MM.1S (cell line): ENCODE data around the gene NBAS.

ENCODE experiments used
- DNase-seq: peaks from one replicate; pipeline ENCODE4 v3.0.0-alpha.2; 2015
- H2AFZ ChIP-seq: fragments of 300-600 bp; sonication (generic); 2 replicates; pipeline ENCODE4 v1.6.0; 2016; ENCODE audit warnings: antibody characterized with exemption, low read length
- H3F3A ChIP-seq: fragments of 300-600 bp; sonication (generic); 2 replicates; pipeline ENCODE4 v1.6.1; 2016; ENCODE audit warnings: mild to moderate bottlenecking, antibody characterized with exemption, low read length, moderate library complexity, mixed read lengths; ENCODE audit not compliant: insufficient read depth
- H3K27ac ChIP-seq: fragments of 300-600 bp; sonication (generic); 2 replicates; pipeline ENCODE4 v1.5.1; 2016; ENCODE audit warnings: mild to moderate bottlenecking, low read length
- H3K27me3 ChIP-seq: fragments of 300-600 bp; sonication (generic); replicated peaks from 2 replicates; pipeline ENCODE4 v1.6.0; 2016; ENCODE audit warnings: low read length; ENCODE audit not compliant: insufficient read depth
- H3K36me3 ChIP-seq: fragments of 300-600 bp; sonication (generic); replicated peaks from 2 replicates; pipeline ENCODE4 v1.6.1; 2016; ENCODE audit warnings: mild to moderate bottlenecking, low read length, mixed read lengths; ENCODE audit not compliant: insufficient read depth
- H3K4me1 ChIP-seq: fragments of 300-600 bp; sonication (generic); 2 replicates; pipeline ENCODE4 v1.6.1; 2016; ENCODE audit warnings: low read length, mixed read lengths
- H3K4me2 ChIP-seq: fragments of 300-600 bp; sonication (generic); 2 replicates; pipeline ENCODE4 v1.6.0; 2016; ENCODE audit warnings: low read depth, low read length
- H3K4me3 ChIP-seq: fragments of 300-600 bp; sonication (generic); 2 replicates; pipeline ENCODE4 v1.5.1; 2016; ENCODE audit warnings: low read length, mixed read lengths
- H3K79me2 ChIP-seq: fragments of 300-600 bp; sonication (generic); 2 replicates; pipeline ENCODE4 v1.6.1; 2016; ENCODE audit warnings: mixed run types, low read length, mixed read lengths
- H3K9ac ChIP-seq: fragments of 300-600 bp; sonication (generic); 2 replicates; pipeline ENCODE4 v1.6.1; 2016; ENCODE audit warnings: low read length, mixed read lengths
- H3K9me2 ChIP-seq: fragments of 300-600 bp; sonication (generic); replicated peaks from 2 replicates; pipeline ENCODE4 v1.6.1; 2016; ENCODE audit warnings: mild to moderate bottlenecking, low read length, mixed read lengths; ENCODE audit not compliant: insufficient read depth
- H3K9me3 ChIP-seq: fragments of 300-600 bp; sonication (generic); replicated peaks from 2 replicates; pipeline ENCODE4 v1.6.1; 2016; ENCODE audit warnings: mild to moderate bottlenecking, low read length, mixed read lengths; ENCODE audit not compliant: insufficient read depth
- H4K20me1 ChIP-seq: fragments of 300-600 bp; sonication (generic); 2 replicates; pipeline ENCODE4 v1.6.1; 2016; ENCODE audit warnings: mild to moderate bottlenecking, low read length, moderate library complexity, mixed read lengths; ENCODE audit not compliant: insufficient read depth
- CTCF ChIP-seq: fragments of 300-600 bp; sonication (generic); IDR thresholded peaks from 2 replicates; pipeline ENCODE4 v1.5.1; 2016; ENCODE audit warnings: antibody characterized with exemption, low read length, mixed read lengths
- EZH2 ChIP-seq: fragments of 300-600 bp; sonication (generic); optimal IDR thresholded peaks from 2 replicates; pipeline ENCODE3; 2017; ENCODE audit warnings: low read depth, mild to moderate bottlenecking, antibody characterized with exemption, low read length, mixed read lengths
- EZH2phosphoT487 ChIP-seq: fragments of 300-600 bp; sonication (generic); IDR thresholded peaks from 2 replicates; pipeline ENCODE4 v1.6.1; 2018; ENCODE audit warnings: antibody characterized with exemption, low read length

The NBAS gene

DNA sequence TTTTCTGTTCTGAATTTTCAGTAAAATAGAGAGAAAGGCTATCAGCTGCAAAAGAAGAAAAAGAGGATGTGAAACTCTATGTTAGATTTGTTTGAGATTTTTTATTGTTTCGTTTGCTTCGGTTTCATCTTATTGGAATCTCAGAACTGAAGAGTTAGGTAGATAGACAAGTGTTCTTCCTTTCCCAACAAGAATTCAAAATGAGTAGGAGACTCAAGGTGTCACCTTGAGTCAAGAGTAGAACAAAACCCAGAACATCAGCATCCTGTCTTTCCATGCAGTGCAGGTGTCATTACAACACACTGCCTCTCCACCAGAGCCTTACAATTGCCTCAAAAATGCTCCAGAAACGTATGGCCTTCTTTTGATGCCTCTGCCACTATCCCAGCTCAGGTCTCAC, 21.1 kb downstream of the NBAS start:
- TF ChIP-seq EZH2phosphoT487 (no peak), EZH2 (no peak), CTCF (no peak)
- Histone ChIP-seq H2AFZ (no peak overlapping the region), H3K4me1 (peaks cover 17% of the 10 kb centered on the region), H3K36me3 (no peaks in the 10 kb centered on the region; the same call in 1 of the 2 replicates), H3K79me2 (no peaks in the 10 kb centered on the region), H3K9me3 (no peaks in the 10 kb centered on the region), H3K27me3 (no peaks in the 10 kb centered on the region), H3F3A (peaks cover 6% of the 10 kb centered on the region), H3K4me3 (no peak overlapping the region), H4K20me1 (no peaks in the 10 kb centered on the region), H3K27ac (peak overlapping the region; percentile 33; the same call in 1 of the 2 replicates), H3K4me2 (peak overlapping the region; percentile 7; the same call in 1 of the 2 replicates), H3K9me2 (no peaks in the 10 kb centered on the region), H3K9ac (no peak overlapping the region)
- peak; percentile 29 for DNase-seq

DNA sequence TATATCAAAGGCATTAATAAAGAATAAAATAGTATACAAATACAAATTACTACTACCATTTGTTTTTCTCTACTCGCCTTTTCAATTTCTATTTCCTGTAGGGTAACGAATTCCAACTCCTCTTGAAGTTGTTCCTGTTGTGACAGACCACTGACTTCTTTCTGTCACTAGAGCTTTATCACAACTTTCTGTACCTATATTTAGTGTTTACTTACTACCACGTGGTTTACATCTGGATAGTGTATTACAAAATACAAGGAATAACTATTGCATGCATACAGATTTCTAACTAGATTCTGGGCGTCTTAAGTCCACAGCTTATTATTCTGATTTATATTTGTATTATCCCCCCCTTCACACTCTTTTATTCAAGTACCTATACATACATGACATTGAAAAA, 22.3 kb downstream of the NBAS start:
- no peak for DNase-seq
- H3K4me2 ChIP-seq = no peak overlapping the region

GRCh38 chr2:15533860-15534480, 27.2 kb downstream of the NBAS start:
- H3K4me1 ChIP-seq = no peaks in the 10 kb centered on the region
- no peaks in the 10 kb centered on the region for H3K79me2 ChIP-seq
- no peak for TF ChIP-seq CTCF
- TF ChIP-seq EZH2phosphoT487 = no peak
- no peak for TF ChIP-seq EZH2

More for the DNA sequence above, 22.3 kb downstream of the NBAS start:
- Histone ChIP-seq H3K9me3 (no peaks in the 10 kb centered on the region), H3K36me3 (no peaks in the 10 kb centered on the region; the same call in 1 of the 2 replicates), H3F3A (peaks cover 6% of the 10 kb centered on the region), H3K4me1 (peaks cover 17% of the 10 kb centered on the region), H3K9ac (no peak overlapping the region), H2AFZ (no peak overlapping the region), H3K9me2 (no peaks in the 10 kb centered on the region), H3K4me3 (no peak overlapping the region), H3K27me3 (no peaks in the 10 kb centered on the region), H4K20me1 (no peaks in the 10 kb centered on the region), H3K27ac (no peak overlapping the region), H3K79me2 (no peaks in the 10 kb centered on the region)
- TF ChIP-seq CTCF (no peak), EZH2phosphoT487 (no peak), EZH2 (no peak)

More at GRCh38 chr2:15533860-15534480, 27.2 kb downstream of the NBAS start:
- no peaks in the 10 kb centered on the region for H3K27me3 ChIP-seq
- DNase-seq = no peak
- no peaks in the 10 kb centered on the region; the same call in 1 of the 2 replicates for H3K36me3 ChIP-seq
- no peak overlapping the region for H3K27ac ChIP-seq
- no peaks in the 10 kb centered on the region for H3K9me3 ChIP-seq
- H3K4me3 ChIP-seq = no peak overlapping the region
- no peak overlapping the region for H3K4me2 ChIP-seq
- no peaks in the 10 kb centered on the region for H3K9me2 ChIP-seq
- H4K20me1 ChIP-seq = no peaks in the 10 kb centered on the region
- H3F3A ChIP-seq = no peaks in the 10 kb centered on the region
- no peak overlapping the region for H3K9ac ChIP-seq
- no peak overlapping the region for H2AFZ ChIP-seq
